ENCODE measurements around the gene PDZD2.

PDZD2 gene

GRCh38 chr5:31999470-31999869, 360.5 kb downstream of the PDZD2 start:
- ChIA-PET CTCF (no interaction called here), POLR2A (no interaction called here)

GRCh38 chr5:32000731-32001130, 361.8 kb downstream of the PDZD2 start:
- POLR2A ChIA-PET = no interaction called here
- H3K4me3 ChIP-seq (ENCODE audit: control insufficient read depth in 1 of 7, extremely low read depth in 1 of 7, insufficient read depth in 4 of 7, low read depth in 2 of 7, low read length in 6 of 7) = no peak overlapping the region
- H3K4me1 ChIP-seq (ENCODE audit: control extremely low read depth in 1 of 4, control insufficient read depth in 4 of 4, insufficient read depth in 4 of 4, low read length in 3 of 4) = no peaks in the 10 kb centered on the region
- H3K9me3 ChIP-seq (ENCODE audit: control extremely low read depth in 1 of 5, control insufficient read depth in 4 of 5, insufficient read depth in 2 of 5, low read depth in 1 of 5, low read length in 4 of 5) = no peaks in the 10 kb centered on the region
- CTCF ChIA-PET = no interaction called here
- WGBS (ENCODE audit: insufficient coverage) = 97% methylated on average over 11 of the region's 11 CpGs
- peaks cover 0 to 31% (median 5%) of the 10 kb centered on the region in 4 experiments for H3K36me3 ChIP-seq (ENCODE audit: control insufficient read depth in 4 of 4, insufficient read depth in 4 of 4, low read length in 3 of 4)
- no peak for DNase-seq
- no peak overlapping the region for H3K27ac ChIP-seq (ENCODE audit: insufficient read depth in 1 of 2, low read depth in 1 of 2, low read length in 2 of 2, poor library complexity in 1 of 2, severe bottlenecking in 2 of 2)
- H3K27me3 ChIP-seq (replicated peaks in 2 of 5; ENCODE audit: control insufficient read depth in 4 of 5, insufficient read depth in 5 of 5, low read length in 4 of 5) = no peaks in the 10 kb centered on the region

More at GRCh38 chr5:31999470-31999869, 360.5 kb downstream of the PDZD2 start:
- no peak for DNase-seq
- H3K4me3 ChIP-seq (ENCODE audit: control insufficient read depth in 1 of 7, extremely low read depth in 1 of 7, insufficient read depth in 4 of 7, low read depth in 2 of 7, low read length in 6 of 7) = no peak overlapping the region
- no peaks in the 10 kb centered on the region for H3K27me3 ChIP-seq (replicated peaks in 2 of 5; ENCODE audit: control insufficient read depth in 4 of 5, insufficient read depth in 5 of 5, low read length in 4 of 5)
- WGBS (ENCODE audit: insufficient coverage) = 81% methylated on average over 3 of the region's 5 CpGs
- no peaks in the 10 kb centered on the region for H3K4me1 ChIP-seq (ENCODE audit: control extremely low read depth in 1 of 4, control insufficient read depth in 4 of 4, insufficient read depth in 4 of 4, low read length in 3 of 4)
- no peak overlapping the region for H3K27ac ChIP-seq (ENCODE audit: insufficient read depth in 1 of 2, low read depth in 1 of 2, low read length in 2 of 2, poor library complexity in 1 of 2, severe bottlenecking in 2 of 2)
- H3K36me3 ChIP-seq (ENCODE audit: control insufficient read depth in 4 of 4, insufficient read depth in 4 of 4, low read length in 3 of 4) = peaks cover 0 to 32% (median 6%) of the 10 kb centered on the region in 4 experiments
- no peaks in the 10 kb centered on the region for H3K9me3 ChIP-seq (ENCODE audit: control extremely low read depth in 1 of 5, control insufficient read depth in 4 of 5, insufficient read depth in 2 of 5, low read depth in 1 of 5, low read length in 4 of 5)

- no peak overlapping the region for H3K27ac ChIP-seq (ENCODE audit: insufficient read depth in 1 of 2, low read depth in 1 of 2, low read length in 2 of 2, poor library complexity in 1 of 2, severe bottlenecking in 2 of 2)
- no peaks in the 10 kb centered on the region for H3K9me3 ChIP-seq (ENCODE audit: control extremely low read depth in 1 of 5, control insufficient read depth in 4 of 5, insufficient read depth in 2 of 5, low read depth in 1 of 5, low read length in 4 of 5)
- H3K4me3 ChIP-seq (ENCODE audit: control insufficient read depth in 1 of 7, extremely low read depth in 1 of 7, insufficient read depth in 4 of 7, low read depth in 2 of 7, low read length in 6 of 7) = no peak overlapping the region
- peaks cover 0 to 29% (median 5%) of the 10 kb centered on the region in 4 experiments for H3K36me3 ChIP-seq (ENCODE audit: control insufficient read depth in 4 of 4, insufficient read depth in 4 of 4, low read length in 3 of 4)
- ChIA-PET CTCF (no interaction called here), POLR2A (no interaction called here)
- no peaks in the 10 kb centered on the region for H3K4me1 ChIP-seq (ENCODE audit: control extremely low read depth in 1 of 4, control insufficient read depth in 4 of 4, insufficient read depth in 4 of 4, low read length in 3 of 4)
- WGBS (ENCODE audit: insufficient coverage) = 93% methylated on average over 9 of the region's 11 CpGs
- no peak for DNase-seq
- no peaks in the 10 kb centered on the region for H3K27me3 ChIP-seq (replicated peaks in 2 of 5; ENCODE audit: control insufficient read depth in 4 of 5, insufficient read depth in 5 of 5, low read length in 4 of 5)
These were observed 362.4 kb downstream of the PDZD2 start for GRCh38 chr5:32001284-32001683.

GRCh38 chr5:32001707-32002106, 362.8 kb downstream of the PDZD2 start:
- Histone ChIP-seq H3K4me1 (ENCODE audit: control extremely low read depth in 1 of 4, control insufficient read depth in 4 of 4, insufficient read depth in 4 of 4, low read length in 3 of 4) (no peaks in the 10 kb centered on the region), H3K27me3 (replicated peaks in 2 of 5; ENCODE audit: control insufficient read depth in 4 of 5, insufficient read depth in 5 of 5, low read length in 4 of 5) (no peaks in the 10 kb centered on the region), H3K4me3 (ENCODE audit: control insufficient read depth in 1 of 7, extremely low read depth in 1 of 7, insufficient read depth in 4 of 7, low read depth in 2 of 7, low read length in 6 of 7) (no peak overlapping the region), H3K27ac (ENCODE audit: insufficient read depth in 1 of 2, low read depth in 1 of 2, low read length in 2 of 2, poor library complexity in 1 of 2, severe bottlenecking in 2 of 2) (no peak overlapping the region), H3K9me3 (ENCODE audit: control extremely low read depth in 1 of 5, control insufficient read depth in 4 of 5, insufficient read depth in 2 of 5, low read depth in 1 of 5, low read length in 4 of 5) (no peaks in the 10 kb centered on the region), H3K36me3 (ENCODE audit: control insufficient read depth in 4 of 4, insufficient read depth in 4 of 4, low read length in 3 of 4) (peaks cover 0 to 25% (median 5%) of the 10 kb centered on the region in 4 experiments)
- POLR2A ChIA-PET = no interaction called here
- no peak for DNase-seq
- CTCF ChIA-PET = no interaction called here
- WGBS (ENCODE audit: insufficient coverage) = over 99% methylated on average over 9 of the region's 11 CpGs

- H3K4me3 ChIP-seq (ENCODE audit: control insufficient read depth in 1 of 7, extremely low read depth in 1 of 7, insufficient read depth in 4 of 7, low read depth in 2 of 7, low read length in 6 of 7) = no peak overlapping the region
- no peaks in the 10 kb centered on the region for H3K27me3 ChIP-seq (replicated peaks in 2 of 5; ENCODE audit: control insufficient read depth in 4 of 5, insufficient read depth in 5 of 5, low read length in 4 of 5)
- H3K9me3 ChIP-seq (ENCODE audit: control extremely low read depth in 1 of 5, control insufficient read depth in 4 of 5, insufficient read depth in 2 of 5, low read depth in 1 of 5, low read length in 4 of 5) = no peaks in the 10 kb centered on the region
- no peak overlapping the region for H3K27ac ChIP-seq (ENCODE audit: insufficient read depth in 1 of 2, low read depth in 1 of 2, low read length in 2 of 2, poor library complexity in 1 of 2, severe bottlenecking in 2 of 2)
- WGBS (ENCODE audit: insufficient coverage) = no CpG with 5 or more reads among the region's 3 CpGs
- CTCF ChIA-PET = no interaction called here
- POLR2A ChIA-PET = no interaction called here
- H3K4me1 ChIP-seq (ENCODE audit: control extremely low read depth in 1 of 4, control insufficient read depth in 4 of 4, insufficient read depth in 4 of 4, low read length in 3 of 4) = no peaks in the 10 kb centered on the region
- H3K36me3 ChIP-seq (ENCODE audit: control insufficient read depth in 4 of 4, insufficient read depth in 4 of 4, low read length in 3 of 4) = peaks cover 0 to 23% (median 3%) of the 10 kb centered on the region in 4 experiments
- peak in 1 of 3 donors; percentile 24 for DNase-seq
These were observed 363.8 kb downstream of the PDZD2 start for GRCh38 chr5:32002755-32003154.

- H3K9me3 ChIP-seq (ENCODE audit: control extremely low read depth in 1 of 5, control insufficient read depth in 4 of 5, insufficient read depth in 2 of 5, low read depth in 1 of 5, low read length in 4 of 5) = no peaks in the 10 kb centered on the region
- no peak for DNase-seq
- H3K4me1 ChIP-seq (ENCODE audit: control extremely low read depth in 1 of 4, control insufficient read depth in 4 of 4, insufficient read depth in 4 of 4, low read length in 3 of 4) = no peaks in the 10 kb centered on the region
- WGBS (ENCODE audit: insufficient coverage) = 100% methylated on average over 2 of the region's 4 CpGs
- no peak overlapping the region for H3K27ac ChIP-seq (ENCODE audit: insufficient read depth in 1 of 2, low read depth in 1 of 2, low read length in 2 of 2, poor library complexity in 1 of 2, severe bottlenecking in 2 of 2)
- POLR2A ChIA-PET = no interaction called here
- CTCF ChIA-PET = no interaction called here
- H3K36me3 ChIP-seq (ENCODE audit: control insufficient read depth in 4 of 4, insufficient read depth in 4 of 4, low read length in 3 of 4) = peaks cover 0 to 18% (median 5%) of the 10 kb centered on the region in 4 experiments
- H3K27me3 ChIP-seq (replicated peaks in 2 of 5; ENCODE audit: control insufficient read depth in 4 of 5, insufficient read depth in 5 of 5, low read length in 4 of 5) = no peaks in the 10 kb centered on the region
- no peak overlapping the region for H3K4me3 ChIP-seq (ENCODE audit: control insufficient read depth in 1 of 7, extremely low read depth in 1 of 7, insufficient read depth in 4 of 7, low read depth in 2 of 7, low read length in 6 of 7)
These were observed 365.1 kb downstream of the PDZD2 start for GRCh38 chr5:32003981-32004380.

- H3K4me3 ChIP-seq (ENCODE audit: control insufficient read depth in 1 of 7, extremely low read depth in 1 of 7, insufficient read depth in 4 of 7, low read depth in 2 of 7, low read length in 6 of 7) = no peak overlapping the region
- no peaks in the 10 kb centered on the region for H3K4me1 ChIP-seq (ENCODE audit: control extremely low read depth in 1 of 4, control insufficient read depth in 4 of 4, insufficient read depth in 4 of 4, low read length in 3 of 4)
- ChIA-PET CTCF (interaction anchor here (0.9 to 1.5 kb wide), 2 partner anchors 88 to 195 kb away, joined by 3 read pairs; no protein-coding TSS in a partner anchor), POLR2A (interaction anchor here (0.6 kb wide), 1 partner anchor 122 kb away, joined by 3 read pairs; no protein-coding TSS in a partner anchor)
- 100% methylated on average over 2 of the region's 3 CpGs for WGBS (ENCODE audit: insufficient coverage)
- no peaks in the 10 kb centered on the region for H3K9me3 ChIP-seq (ENCODE audit: control extremely low read depth in 1 of 5, control insufficient read depth in 4 of 5, insufficient read depth in 2 of 5, low read depth in 1 of 5, low read length in 4 of 5)
- H3K27ac ChIP-seq (ENCODE audit: insufficient read depth in 1 of 2, low read depth in 1 of 2, low read length in 2 of 2, poor library complexity in 1 of 2, severe bottlenecking in 2 of 2) = no peak overlapping the region
- no peak for DNase-seq
- peaks cover 0 to 18% (median 5%) of the 10 kb centered on the region in 4 experiments for H3K36me3 ChIP-seq (ENCODE audit: control insufficient read depth in 4 of 4, insufficient read depth in 4 of 4, low read length in 3 of 4)
- no peaks in the 10 kb centered on the region for H3K27me3 ChIP-seq (replicated peaks in 2 of 5; ENCODE audit: control insufficient read depth in 4 of 5, insufficient read depth in 5 of 5, low read length in 4 of 5)
These were observed 365.5 kb downstream of the PDZD2 start for GRCh38 chr5:32004404-32004803.
